SU-DHL-6 (cell line): ENCODE data around the gene EVL.

ENCODE experiments used
- H2AFZ ChIP-seq: fragments of 200-600 bp; sonication (generic); 2 replicates; pipeline ENCODE4 v1.6.1; 2014; ENCODE audit warnings: low read depth, mild to moderate bottlenecking, moderate library complexity, mixed read lengths, antibody characterized with exemption, low read length; ENCODE audit not compliant: severe bottlenecking
- H3F3A ChIP-seq: fragments of 200-600 bp; shearing (Covaris generic); 2 replicates; pipeline ENCODE4 v1.6.0; 2016; ENCODE audit warnings: antibody characterized with exemption, mild to moderate bottlenecking; ENCODE audit not compliant: insufficient read depth
- H3K27ac ChIP-seq: fragments of 200-600 bp; sonication (generic); 2 replicates; pipeline ENCODE4 v1.5.1; 2016; ENCODE audit warnings: low read depth, mild to moderate bottlenecking, low read length, moderate library complexity, mixed read lengths
- H3K27me3 ChIP-seq: fragments of 200-600 bp; sonication (generic), shearing (Covaris generic); 2 replicates; pipeline ENCODE4 v1.6.0; 2014; ENCODE audit warnings: mild to moderate bottlenecking, low read length
- H3K36me3 ChIP-seq: fragments of 200-600 bp; sonication (generic); 2 replicates; pipeline ENCODE4 v1.6.1; 2014; ENCODE audit warnings: mild to moderate bottlenecking, low read length, mixed read lengths
- H3K4me2 ChIP-seq: fragments of 300-600, 200-600 bp; shearing (Covaris generic), sonication (generic); 2 replicates; pipeline ENCODE4 v1.6.0; 2014; ENCODE audit warnings: low read length, low read depth, mild to moderate bottlenecking; ENCODE audit not compliant: poor library complexity, severe bottlenecking
- H3K4me3 ChIP-seq: fragments of 200-600 bp; sonication (generic); 2 replicates; pipeline ENCODE4 v1.5.1; 2014; ENCODE audit warnings: antibody characterized with exemption, low read length, mild to moderate bottlenecking, mixed read lengths; ENCODE audit not compliant: insufficient read depth, poor library complexity, severe bottlenecking
- H3K79me2 ChIP-seq: fragments of 200-600 bp; sonication (generic); 2 replicates; pipeline ENCODE4 v1.6.1; 2014; ENCODE audit warnings: mild to moderate bottlenecking, low read length, moderate library complexity; ENCODE audit not compliant: insufficient read depth
- H3K9ac ChIP-seq: fragments of 200-600 bp; sonication (generic); 2 replicates; pipeline ENCODE4 v1.7.0; 2014; ENCODE audit warnings: mild to moderate bottlenecking, low read length
- H3K9me2 ChIP-seq: fragments of 200-600 bp; sonication (generic); replicated peaks from 2 replicates; pipeline ENCODE4 v1.6.1; 2014; ENCODE audit warnings: low read length; ENCODE audit not compliant: insufficient read depth
- H3K9me3 ChIP-seq: fragments of 200-600 bp; sonication (generic); 2 replicates; pipeline ENCODE4 v1.6.1; 2014; ENCODE audit warnings: low read length, mixed read lengths; ENCODE audit not compliant: insufficient read depth
- H4K20me1 ChIP-seq: fragments of 200-600 bp; sonication (generic); 2 replicates; pipeline ENCODE4 v1.6.1; 2014; ENCODE audit warnings: low read depth, mild to moderate bottlenecking, antibody characterized with exemption, low read length, moderate library complexity, mixed read lengths
- CTCF ChIP-seq: fragments of 200-600 bp; sonication (generic); IDR thresholded peaks from one replicate; pipeline ENCODE4 v1.5.1; 2017; ENCODE audit warnings: antibody characterized with exemption, mild to moderate bottlenecking, low read length, moderate library complexity; ENCODE audit not compliant: insufficient read depth, poor library complexity, severe bottlenecking
- EZH2phosphoT487 ChIP-seq: fragments of 200-600 bp; sonication (generic), shearing (Covaris generic); conservative IDR thresholded peaks from 2 replicates; pipeline ENCODE4 v1.6.1; 2018; ENCODE audit warnings: mild to moderate bottlenecking, antibody characterized with exemption, low read length, moderate library complexity, mixed read lengths

The EVL gene

GRCh38 chr14:100018482-100018881 is 46.7 kb upstream of the EVL start:
- Histone ChIP-seq H3K4me3 (no peak overlapping the region), H3F3A (no peaks in the 10 kb centered on the region), H4K20me1 (no peaks in the 10 kb centered on the region), H3K27me3 (no peaks in the 10 kb centered on the region), H3K9me3 (no peaks in the 10 kb centered on the region), H3K36me3 (no peaks in the 10 kb centered on the region), H2AFZ (no peak overlapping the region), H3K9ac (no peak overlapping the region), H3K27ac (no peak overlapping the region), H3K9me2 (no peaks in the 10 kb centered on the region), H3K4me2 (no peak overlapping the region), H3K79me2 (no peaks in the 10 kb centered on the region)
- TF ChIP-seq CTCF (no peak), EZH2phosphoT487 (no peak)

GRCh38 chr14:100019156-100019744 is 46.0 kb upstream of the EVL start:
- TF ChIP-seq EZH2phosphoT487 (no peak), CTCF (no peak)
- Histone ChIP-seq H4K20me1 (no peaks in the 10 kb centered on the region), H3K36me3 (no peaks in the 10 kb centered on the region), H3K4me3 (no peak overlapping the region), H3K9me2 (no peaks in the 10 kb centered on the region), H3K4me2 (no peak overlapping the region), H2AFZ (no peak overlapping the region), H3F3A (no peaks in the 10 kb centered on the region), H3K27ac (no peak overlapping the region), H3K79me2 (no peaks in the 10 kb centered on the region), H3K27me3 (no peaks in the 10 kb centered on the region), H3K9ac (no peak overlapping the region), H3K9me3 (no peaks in the 10 kb centered on the region)

DNA sequence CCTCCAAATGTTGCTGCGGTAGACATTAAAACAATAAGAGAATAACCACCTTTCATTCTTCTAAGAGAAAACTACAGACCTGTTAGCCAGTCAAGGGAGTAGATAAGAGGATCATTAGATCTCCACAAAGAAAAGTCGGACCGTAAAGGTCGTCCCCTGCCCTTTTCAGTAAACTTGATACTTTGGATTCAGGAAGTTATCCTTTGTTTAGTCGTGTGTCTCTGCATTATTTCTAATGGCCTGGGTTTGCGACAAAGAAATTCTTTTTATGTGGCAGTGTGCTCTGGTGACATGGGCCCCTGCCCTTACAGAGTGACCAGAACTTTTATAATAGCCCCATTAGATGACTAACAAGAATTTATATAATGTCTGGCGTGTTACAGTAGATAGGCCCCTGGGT is 44.6 kb upstream of the EVL start:
- Histone ChIP-seq H3K4me3 (no peak overlapping the region), H3K4me2 (no peak overlapping the region), H4K20me1 (no peaks in the 10 kb centered on the region), H3K79me2 (no peaks in the 10 kb centered on the region), H3K9me3 (no peaks in the 10 kb centered on the region), H3K36me3 (no peaks in the 10 kb centered on the region), H3K9ac (no peak overlapping the region), H3K27ac (no peak overlapping the region), H3K9me2 (no peaks in the 10 kb centered on the region), H2AFZ (no peak overlapping the region), H3F3A (no peaks in the 10 kb centered on the region), H3K27me3 (no peaks in the 10 kb centered on the region)
- no peak for TF ChIP-seq EZH2phosphoT487
- TF ChIP-seq CTCF: no peak
